GM23248 (cell line): ENCODE results near the gene IL7R.
"Not testable (repeated sequence)": the region's sequence is repeated elsewhere in the genome, so short reads cannot be mapped to it uniquely, and the experiment has no call there.

Experiments
- EZH2 ChIP-seq: fragments of 200-600 bp; sonication (generic); IDR thresholded peaks from 2 replicates; pipeline ENCODE4 v1.6.1; 2018; ENCODE audit warnings: antibody characterized with exemption, mild to moderate bottlenecking; ENCODE audit not compliant: insufficient read depth, poor library complexity, severe bottlenecking
- EZH2phosphoT487 ChIP-seq: fragments of 200-600 bp; sonication (generic); IDR thresholded peaks from 2 replicates; pipeline ENCODE4 v1.6.1; 2018; ENCODE audit warnings: antibody characterized with exemption, moderate library complexity, mild to moderate bottlenecking, low read depth; ENCODE audit not compliant: insufficient read depth

GRCh38 chr5:35845508-35845907 is 11.2 kb upstream of the IL7R start:
- not testable (repeated sequence) for TF ChIP-seq EZH2, EZH2phosphoT487
